ENCODE measurements around the gene CDH13. TPM values are rescaled to one million over a fixed set of nuclear protein-coding genes. Genes with fewer than 3 reads are reported as not detected.

The CDH13 gene
- polyA plus RNA-seq, 1 donor from 2014 or later, result 3.2 TPM

GRCh38 chr16:83681381-83681956, 1054.7 kb downstream of the CDH13 start:
- H3K9me3 ChIP-seq (ENCODE audit: low read length), result no peaks in the 10 kb centered on the region
- H3K9me2 ChIP-seq (ENCODE audit: insufficient read depth, low read length), result no peaks in the 10 kb centered on the region
- no peak overlapping the region for H2AFZ ChIP-seq (ENCODE audit: low read depth, low read length)
- H3K79me2 ChIP-seq (replicated peaks; ENCODE audit: insufficient read depth, low read length), result no peaks in the 10 kb centered on the region
- no peaks in the 10 kb centered on the region for H4K20me1 ChIP-seq (ENCODE audit: insufficient read depth)
- no peak overlapping the region for H3K4me3 ChIP-seq (ENCODE audit: low read length)
- TF ChIP-seq RAD21 (conservative IDR thresholded peaks at IDR 0.05) (no peak), MXI1 (conservative IDR thresholded peaks at IDR 0.05; ENCODE audit: poor library complexity, severe bottlenecking) (no peak), EP300 (conservative IDR thresholded peaks at IDR 0.05; ENCODE audit: poor library complexity, severe bottlenecking) (no peak), TAF1 (IDR thresholded peaks at IDR 0.05; ENCODE audit: low read depth) (no peak), REST (IDR thresholded peaks at IDR 0.05; ENCODE audit: borderline replicate concordance) (no peak), SMC3 (conservative IDR thresholded peaks at IDR 0.05; ENCODE audit: poor library complexity) (no peak), CTCF (IDR thresholded peaks at IDR 0.05; ENCODE audit: poor library complexity, severe bottlenecking) (no peak), EZH2 (IDR thresholded peaks at IDR 0.05; ENCODE audit: borderline replicate concordance, insufficient read depth, low read length, poor library complexity, severe bottlenecking) (no peak), POLR2AphosphoS5 (IDR thresholded peaks at IDR 0.05) (no peak)
- H3K27me3 ChIP-seq (ENCODE audit: insufficient read depth, low read depth, low read length), result no peaks in the 10 kb centered on the region
- no peaks in the 10 kb centered on the region for H3F3A ChIP-seq (ENCODE audit: insufficient read depth, low read length, poor library complexity, severe bottlenecking)
- H3K9ac ChIP-seq (ENCODE audit: low read length), result no peak overlapping the region
- no peak overlapping the region for H3K4me2 ChIP-seq (ENCODE audit: low read length)
- H3K27ac ChIP-seq (ENCODE audit: low read length), result no peak overlapping the region
- no peaks in the 10 kb centered on the region for H3K36me3 ChIP-seq (ENCODE audit: insufficient read depth, low read length)

GRCh38 chr16:83682116-83682867, 1055.5 kb downstream of the CDH13 start:
- H3K79me2 ChIP-seq (replicated peaks; ENCODE audit: insufficient read depth, low read length), result no peaks in the 10 kb centered on the region

More at GRCh38 chr16:83682116-83682867, 1055.5 kb downstream of the CDH13 start:
- Histone ChIP-seq H3F3A (ENCODE audit: insufficient read depth, low read length, poor library complexity, severe bottlenecking) (no peaks in the 10 kb centered on the region), H4K20me1 (ENCODE audit: insufficient read depth) (no peaks in the 10 kb centered on the region), H3K36me3 (ENCODE audit: insufficient read depth, low read length) (no peaks in the 10 kb centered on the region), H3K27me3 (ENCODE audit: insufficient read depth, low read depth, low read length) (no peaks in the 10 kb centered on the region), H3K9me2 (ENCODE audit: insufficient read depth, low read length) (no peaks in the 10 kb centered on the region), H3K9ac (ENCODE audit: low read length) (no peak overlapping the region), H3K9me3 (ENCODE audit: low read length) (no peaks in the 10 kb centered on the region), H3K27ac (ENCODE audit: low read length) (no peak overlapping the region), H3K4me2 (ENCODE audit: low read length) (no peak overlapping the region), H2AFZ (ENCODE audit: low read depth, low read length) (no peak overlapping the region), H3K4me3 (ENCODE audit: low read length) (no peak overlapping the region)
- TF ChIP-seq MXI1 (conservative IDR thresholded peaks at IDR 0.05; ENCODE audit: poor library complexity, severe bottlenecking) (no peak), EP300 (conservative IDR thresholded peaks at IDR 0.05; ENCODE audit: poor library complexity, severe bottlenecking) (no peak), RAD21 (conservative IDR thresholded peaks at IDR 0.05) (no peak), SMC3 (conservative IDR thresholded peaks at IDR 0.05; ENCODE audit: poor library complexity) (no peak), POLR2AphosphoS5 (IDR thresholded peaks at IDR 0.05) (no peak), EZH2 (IDR thresholded peaks at IDR 0.05; ENCODE audit: borderline replicate concordance, insufficient read depth, low read length, poor library complexity, severe bottlenecking) (no peak), CTCF (IDR thresholded peaks at IDR 0.05; ENCODE audit: poor library complexity, severe bottlenecking) (no peak), TAF1 (IDR thresholded peaks at IDR 0.05; ENCODE audit: low read depth) (no peak), REST (IDR thresholded peaks at IDR 0.05; ENCODE audit: borderline replicate concordance) (no peak)

All from neural cell (in vitro differentiated cells).